ENCODE data around the gene SLC10A6.

SLC10A6 gene

GRCh38 chr4:86848136-86848535 lies 1.0 kb downstream of the SLC10A6 start:
- DNase-seq (ENCODE audit: low read depth in 2 of 2, low spot score in 1 of 2), result no peak

GRCh38 chr4:86847571-86847970 lies 1.6 kb downstream of the SLC10A6 start:
- DNase-seq (ENCODE audit: low read depth in 2 of 2, low spot score in 1 of 2), result no peak

GRCh38 chr4:86846921-86847320 lies 2.3 kb downstream of the SLC10A6 start:
- DNase-seq (ENCODE audit: low read depth in 2 of 2, low spot score in 1 of 2), result no peak

- no peak for DNase-seq (ENCODE audit: low read depth in 2 of 2, low spot score in 1 of 2)
These were observed 3.6 kb downstream of the SLC10A6 start for GRCh38 chr4:86845593-86845992.

GRCh38 chr4:86841309-86841708 lies 7.9 kb downstream of the SLC10A6 start:
- no peak for DNase-seq (ENCODE audit: low read depth in 2 of 2, low spot score in 1 of 2)

GRCh38 chr4:86840858-86841257 lies 8.3 kb downstream of the SLC10A6 start:
- no peak for DNase-seq (ENCODE audit: low read depth in 2 of 2, low spot score in 1 of 2)

GRCh38 chr4:86837691-86838503 lies 11.3 kb downstream of the SLC10A6 start:
- no peak for DNase-seq (ENCODE audit: low read depth in 2 of 2, low spot score in 1 of 2)

GRCh38 chr4:86835677-86836076 lies 13.5 kb downstream of the SLC10A6 start:
- no peak for DNase-seq (ENCODE audit: low read depth in 2 of 2, low spot score in 1 of 2)

GRCh38 chr4:86834901-86835300 lies 14.3 kb downstream of the SLC10A6 start:
- DNase-seq (ENCODE audit: low read depth in 2 of 2, low spot score in 1 of 2), result no peak

GRCh38 chr4:86833615-86834014 lies 15.6 kb downstream of the SLC10A6 start:
- no peak for DNase-seq (ENCODE audit: low read depth in 2 of 2, low spot score in 1 of 2)

GRCh38 chr4:86831262-86832130 lies 17.7 kb downstream of the SLC10A6 start:
- DNase-seq (ENCODE audit: low read depth in 2 of 2, low spot score in 1 of 2), result no peak

- DNase-seq (ENCODE audit: low read depth in 2 of 2, low spot score in 1 of 2), result no peak
These were observed 23.7 kb downstream of the SLC10A6 start for GRCh38 chr4:86825511-86825910.

- no peak for DNase-seq (ENCODE audit: low read depth in 2 of 2, low spot score in 1 of 2)
These were observed 27.0 kb downstream of the SLC10A6 start for GRCh38 chr4:86822136-86822535.

GRCh38 chr4:86821151-86821550 lies 28.0 kb downstream of the SLC10A6 start:
- DNase-seq (ENCODE audit: low read depth in 2 of 2, low spot score in 1 of 2), result no peak

- no peak for DNase-seq (ENCODE audit: low read depth in 2 of 2, low spot score in 1 of 2)
These were observed 29.6 kb downstream of the SLC10A6 start for GRCh38 chr4:86819561-86819960.

GRCh38 chr4:86818841-86819240 lies 30.3 kb downstream of the SLC10A6 start:
- DNase-seq (ENCODE audit: low read depth in 2 of 2, low spot score in 1 of 2), result no peak

GRCh38 chr4:86818211-86818610 lies 31.0 kb downstream of the SLC10A6 start:
- DNase-seq (ENCODE audit: low read depth in 2 of 2, low spot score in 1 of 2), result no peak

- DNase-seq (ENCODE audit: low read depth in 2 of 2, low spot score in 1 of 2), result no peak
These were observed 32.5 kb downstream of the SLC10A6 start for GRCh38 chr4:86816501-86817273.

GRCh38 chr4:86815653-86816052 lies 33.5 kb downstream of the SLC10A6 start:
- no peak for DNase-seq (ENCODE audit: low read depth in 2 of 2, low spot score in 1 of 2)

- no peak for DNase-seq (ENCODE audit: low read depth in 2 of 2, low spot score in 1 of 2)
These were observed 38.3 kb downstream of the SLC10A6 start for GRCh38 chr4:86810847-86811246.

GRCh38 chr4:86809809-86810208 lies 39.4 kb downstream of the SLC10A6 start:
- no peak for DNase-seq (ENCODE audit: low read depth in 2 of 2, low spot score in 1 of 2)

Data from stimulated activated CD8-positive, alpha-beta memory T cell treated with anti-CD3 and anti-CD28 coated beads, Interleukin-4, amount 100 ng/mL, for 4 hours (primary cell).